Ectodermal cell (in vitro differentiated cells): Measurements from ENCODE around the gene SLC66A2.
"Not testable (repeated sequence)": the region's sequence is repeated elsewhere in the genome, so short reads cannot be mapped to it uniquely, and the experiment has no call there.

ENCODE experiments used
- H3K27ac ChIP-seq: 2 replicates; pipeline ENCODE4 v1.7.0; 2013; ENCODE audit warnings: mild to moderate bottlenecking, low read depth, low read length; ENCODE audit not compliant: insufficient read depth, poor library complexity, severe bottlenecking
- H3K27me3 ChIP-seq: 2 replicates; pipeline ENCODE4 v1.7.0; 2013; ENCODE audit warnings: mild to moderate bottlenecking, low read length; ENCODE audit not compliant: insufficient read depth, control insufficient read depth, poor library complexity, severe bottlenecking
- H3K36me3 ChIP-seq: one replicate; pipeline ENCODE4 v1.7.0; 2013; ENCODE audit warnings: low read length; ENCODE audit not compliant: control insufficient read depth, insufficient read depth
- H3K4me1 ChIP-seq: one replicate; pipeline ENCODE4 v1.7.0; 2013; ENCODE audit warnings: low read length; ENCODE audit not compliant: control insufficient read depth, insufficient read depth
- H3K4me3 ChIP-seq: 2 replicates; pipeline ENCODE4 v1.7.0; 2013; ENCODE audit warnings: low read depth, low read length, control low read depth; ENCODE audit not compliant: insufficient read depth
- H3K9me3 ChIP-seq: 2 replicates; pipeline ENCODE4 v1.7.0; 2013; ENCODE audit warnings: mild to moderate bottlenecking, low read length, moderate library complexity; ENCODE audit not compliant: control insufficient read depth
- WGBS, 2 experiments: methylation state at CpG; one replicate each; pipeline ENCODE4 v1.1.7; 2013; ENCODE audit warnings: missing lambda C conversion rate in 2 of 2; 5-methylcytosine and 5-hydroxymethylcytosine counted together

SLC66A2 gene

DNA sequence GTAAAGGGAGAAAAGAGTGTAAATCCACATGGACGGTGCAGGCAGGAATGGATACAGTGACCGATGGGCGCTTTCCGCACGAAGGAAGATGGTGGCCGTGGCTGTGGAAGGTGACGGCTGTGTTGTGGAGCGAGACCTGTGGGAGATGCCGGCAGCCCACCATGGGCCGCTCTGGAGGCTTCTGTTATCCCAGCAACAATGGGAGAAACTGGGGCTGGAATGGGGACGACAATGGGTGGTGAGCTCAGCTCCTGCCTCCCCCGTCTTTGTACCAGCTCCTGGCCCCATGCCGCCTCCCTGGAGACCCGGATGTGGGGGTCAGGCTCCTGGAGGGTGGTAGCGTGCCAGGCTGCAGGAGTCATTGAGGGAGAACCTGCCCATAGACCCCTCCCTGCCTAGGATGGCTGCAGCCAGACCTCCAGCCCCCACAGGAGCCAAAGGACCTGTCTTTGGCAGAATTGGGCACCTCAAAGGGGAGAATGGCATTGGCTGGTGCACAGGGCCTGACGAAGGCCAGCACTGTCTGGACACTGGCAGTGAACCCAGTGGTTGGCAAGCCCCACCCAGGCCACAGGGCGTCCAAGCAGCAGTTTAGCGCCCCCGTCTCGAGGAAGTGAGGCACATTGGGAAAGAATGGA, 72.6 kb downstream of the SLC66A2 start:
- Histone ChIP-seq H3K9me3 (no peaks in the 10 kb centered on the region), H3K4me1 (no peaks in the 10 kb centered on the region), H3K36me3 (no peaks in the 10 kb centered on the region), H3K27me3 (no peaks in the 10 kb centered on the region), H3K4me3 (no peak overlapping the region), H3K27ac (no peak overlapping the region)
- WGBS, 2 experiments: 87 to 88% methylated on average over 20 of the region's 20 CpGs

DNA sequence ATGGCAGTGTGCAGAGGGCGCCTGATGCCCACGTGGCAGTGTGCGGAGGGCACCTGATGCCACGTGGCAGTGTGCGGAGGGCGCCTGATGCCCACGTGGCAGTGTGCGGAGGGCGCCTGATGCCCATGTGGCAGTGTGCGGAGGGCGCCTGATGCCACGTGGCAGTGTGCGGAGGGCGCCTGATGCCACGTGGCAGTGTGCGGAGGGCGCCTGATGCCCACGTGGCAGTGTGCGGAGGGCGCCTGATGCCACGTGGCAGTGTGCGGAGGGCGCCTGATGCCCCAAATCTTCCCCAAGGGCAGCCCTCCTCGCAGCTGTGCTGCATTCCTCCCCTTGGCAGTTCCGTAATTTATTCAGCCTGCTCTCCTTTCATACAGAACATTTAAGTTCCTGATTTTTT, 73.2 kb downstream of the SLC66A2 start:
- H3K27me3 ChIP-seq, H3K27ac ChIP-seq, H3K4me1 ChIP-seq, H3K36me3 ChIP-seq, H3K4me3 ChIP-seq, H3K9me3 ChIP-seq: not testable (repeated sequence)
- 95 to 97% methylated on average over 25 of the region's 25 CpGs for WGBS, 2 experiments

DNA sequence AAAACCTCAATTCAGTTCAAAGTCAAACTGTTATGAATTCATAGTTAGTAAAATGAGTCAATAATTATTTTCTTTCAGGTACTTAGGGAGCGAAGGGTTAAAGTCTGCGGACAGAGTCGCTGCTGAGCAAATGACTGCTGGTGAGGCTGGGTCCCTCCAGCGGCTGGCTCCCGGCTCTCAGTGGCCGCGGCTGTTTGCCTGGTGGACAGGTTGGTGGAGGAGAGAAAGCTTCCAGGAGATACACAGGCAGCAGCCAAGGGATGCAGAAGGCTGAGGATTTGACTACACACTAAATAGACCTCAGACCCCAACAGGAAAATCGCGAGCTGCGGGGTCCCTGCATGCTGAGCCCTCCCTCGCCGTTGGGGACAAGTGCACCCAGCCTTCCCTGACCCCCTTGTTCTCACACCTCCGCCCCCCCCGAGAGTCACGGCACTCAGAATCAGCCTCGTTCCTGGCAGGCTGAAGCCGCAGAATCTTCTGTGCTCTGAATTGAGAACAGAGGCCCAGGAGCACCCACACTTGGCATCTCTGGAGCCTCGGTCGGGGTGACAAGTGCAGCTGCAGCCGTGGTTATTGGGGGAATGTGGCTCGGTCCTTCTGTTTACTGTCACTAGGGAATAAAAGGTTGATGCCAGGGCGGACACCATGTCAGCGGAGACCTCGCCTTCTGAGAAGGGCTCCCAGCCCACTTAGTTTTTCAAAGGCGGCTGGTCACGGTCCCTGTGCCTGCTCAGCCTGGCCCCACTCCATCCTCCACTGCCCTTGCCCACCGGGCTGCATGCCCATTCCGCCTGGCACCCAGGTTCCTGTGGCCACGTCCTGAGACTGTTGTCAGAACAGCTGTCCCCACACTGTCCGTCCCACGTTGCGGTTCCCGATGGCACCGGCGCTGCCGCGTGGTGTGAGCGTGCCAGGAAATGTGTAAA, 74.0 kb downstream of the SLC66A2 start:
- no peaks in the 10 kb centered on the region for H3K4me1 ChIP-seq
- H3K36me3 ChIP-seq: no peaks in the 10 kb centered on the region
- WGBS, 2 experiments: 71 to 75% methylated on average over 38 of the region's 38 CpGs
- no peaks in the 10 kb centered on the region for H3K27me3 ChIP-seq
- H3K27ac ChIP-seq: no peak overlapping the region
- H3K4me3 ChIP-seq: no peak overlapping the region
- H3K9me3 ChIP-seq: no peaks in the 10 kb centered on the region

DNA sequence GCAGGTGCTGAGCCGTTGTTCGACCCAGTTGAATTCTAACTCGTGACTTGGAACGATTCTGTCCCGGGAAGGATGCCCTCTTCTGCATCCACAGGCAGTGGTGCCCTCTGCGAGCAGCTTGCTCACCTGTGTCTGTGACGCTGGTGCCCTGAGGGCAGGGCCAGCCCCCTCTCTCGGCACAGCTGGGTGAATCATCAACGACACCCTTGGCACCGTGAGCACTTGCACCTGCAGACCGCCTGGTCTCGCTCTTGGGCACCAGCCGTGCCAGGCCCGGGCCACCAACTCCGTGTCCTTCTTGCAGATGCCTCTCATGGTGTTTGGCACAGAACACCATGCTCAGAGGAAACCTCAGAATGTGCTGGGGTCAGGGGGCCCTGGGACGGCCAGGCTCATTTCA, 75.0 kb downstream of the SLC66A2 start:
- Histone ChIP-seq H3K27me3 (no peaks in the 10 kb centered on the region), H3K9me3 (no peaks in the 10 kb centered on the region)
- 91 to 94% methylated on average over 16 of the region's 16 CpGs for WGBS, 2 experiments

DNA sequence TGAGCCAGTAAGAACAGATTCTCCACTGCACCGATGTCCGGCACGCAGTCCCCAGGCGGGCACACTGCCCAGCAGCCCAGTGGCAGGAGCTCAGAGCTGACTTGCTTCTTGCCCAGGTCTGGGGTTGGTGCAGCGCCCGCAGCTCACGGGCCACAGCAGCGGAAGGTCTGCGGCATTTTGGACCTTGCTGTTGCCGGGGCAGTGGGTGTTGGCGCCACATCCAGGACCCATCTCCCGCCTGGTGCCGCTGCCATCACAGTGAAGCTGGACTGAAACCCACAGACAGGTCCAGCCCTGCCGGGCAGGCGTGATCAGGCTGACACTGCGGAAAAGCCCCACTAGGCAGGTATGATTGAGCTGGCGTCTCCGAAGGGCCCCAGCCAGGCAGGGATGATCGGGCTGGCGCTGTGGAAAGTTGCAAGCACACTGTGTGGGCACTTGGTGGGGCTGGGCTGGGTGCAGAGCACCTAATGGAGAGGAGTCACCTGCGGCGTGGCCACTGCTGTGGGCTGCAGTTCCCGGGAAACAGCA, 75.5 kb downstream of the SLC66A2 start:
- no peak overlapping the region for H3K27ac ChIP-seq
- no peak overlapping the region for H3K4me3 ChIP-seq
- 82 to 84% methylated on average over 23 of the region's 23 CpGs for WGBS, 2 experiments
- no peaks in the 10 kb centered on the region for H3K36me3 ChIP-seq
- no peaks in the 10 kb centered on the region for H3K4me1 ChIP-seq
- no peaks in the 10 kb centered on the region for H3K9me3 ChIP-seq
- H3K27me3 ChIP-seq: no peaks in the 10 kb centered on the region

More for the DNA sequence above, 75.0 kb downstream of the SLC66A2 start:
- Histone ChIP-seq H3K36me3 (no peaks in the 10 kb centered on the region), H3K27ac (no peak overlapping the region), H3K4me1 (no peaks in the 10 kb centered on the region), H3K4me3 (no peak overlapping the region)

DNA sequence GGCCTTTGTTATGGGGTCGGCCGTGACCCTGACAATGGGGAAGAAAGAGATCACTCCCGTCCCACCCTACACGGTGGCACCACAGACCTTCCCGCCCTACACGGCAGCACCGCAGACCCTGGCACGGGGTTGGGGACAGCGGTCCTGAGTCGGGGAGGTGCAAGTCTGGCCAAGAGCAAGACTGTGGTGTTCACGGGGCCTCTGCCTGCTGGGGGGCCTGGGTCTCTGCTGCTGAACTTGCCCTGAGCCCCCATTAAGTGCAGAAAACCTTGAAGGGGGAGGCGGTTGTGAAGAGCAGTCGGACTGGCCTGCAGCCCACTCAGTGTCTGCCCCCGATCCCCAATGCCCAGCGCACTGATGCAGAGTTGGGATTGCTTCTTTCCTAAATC, 75.9 kb downstream of the SLC66A2 start:
- WGBS, 2 experiments: 91% methylated on average over 15 of the region's 15 CpGs
- H3K27me3 ChIP-seq: no peaks in the 10 kb centered on the region

DNA sequence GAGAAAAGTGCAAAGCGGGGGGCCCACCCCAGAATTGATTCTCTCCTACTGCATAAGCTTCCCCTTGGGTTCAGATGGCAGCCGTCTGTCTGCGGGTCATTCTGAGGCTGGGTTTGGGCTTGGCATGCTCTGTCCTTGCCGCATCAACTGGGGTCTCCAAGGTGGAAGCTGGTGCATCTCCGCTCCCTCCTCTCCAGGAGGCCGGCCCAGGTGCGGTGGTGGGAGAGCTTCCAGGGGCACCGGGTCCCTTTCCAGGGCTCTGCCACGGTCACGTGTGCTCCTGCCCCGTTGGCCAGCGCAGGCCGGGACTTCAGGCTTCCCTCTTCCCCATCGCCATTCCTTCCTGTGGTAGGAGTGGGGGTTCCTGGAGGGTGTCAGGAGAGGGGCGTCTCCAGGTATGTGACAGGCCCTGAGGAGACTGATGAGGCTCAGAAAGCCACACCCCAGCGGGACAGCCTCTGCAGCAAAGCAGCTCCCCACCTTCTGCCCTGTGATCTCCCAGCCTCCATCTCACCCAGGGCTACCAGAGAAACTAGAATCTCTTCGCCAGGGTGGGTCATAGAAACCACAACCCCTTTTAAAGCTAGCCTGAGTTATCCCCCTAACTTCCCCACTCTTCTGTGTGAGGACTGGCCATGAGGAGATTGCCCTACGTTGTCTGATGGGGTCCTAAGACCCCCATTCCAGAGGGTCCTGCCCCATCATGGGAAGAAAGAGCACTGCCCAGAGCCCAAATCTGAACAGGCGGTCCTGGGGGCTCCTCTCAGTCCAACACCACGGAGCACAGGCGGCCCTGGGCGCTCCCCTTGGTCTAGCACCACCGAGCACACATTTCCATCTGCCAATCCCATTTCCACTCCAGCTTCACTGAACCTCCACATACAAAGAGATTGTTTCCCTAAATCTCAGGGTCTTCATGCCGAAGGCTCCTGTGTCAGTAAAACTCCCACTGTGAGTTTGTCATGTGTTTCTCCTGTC, 76.6 kb downstream of the SLC66A2 start:
- no peak overlapping the region for H3K4me3 ChIP-seq
- no peaks in the 10 kb centered on the region for H3K9me3 ChIP-seq
- no peaks in the 10 kb centered on the region for H3K27me3 ChIP-seq
- H3K27ac ChIP-seq: no peak overlapping the region
- no peaks in the 10 kb centered on the region for H3K4me1 ChIP-seq
- WGBS, 2 experiments: 88% methylated on average over 24 of the region's 24 CpGs
- H3K36me3 ChIP-seq: no peaks in the 10 kb centered on the region

More for the DNA sequence above, 75.9 kb downstream of the SLC66A2 start:
- H3K36me3 ChIP-seq: no peaks in the 10 kb centered on the region
- H3K27ac ChIP-seq: no peak overlapping the region
- no peaks in the 10 kb centered on the region for H3K4me1 ChIP-seq
- H3K4me3 ChIP-seq: no peak overlapping the region
- no peaks in the 10 kb centered on the region for H3K9me3 ChIP-seq

DNA sequence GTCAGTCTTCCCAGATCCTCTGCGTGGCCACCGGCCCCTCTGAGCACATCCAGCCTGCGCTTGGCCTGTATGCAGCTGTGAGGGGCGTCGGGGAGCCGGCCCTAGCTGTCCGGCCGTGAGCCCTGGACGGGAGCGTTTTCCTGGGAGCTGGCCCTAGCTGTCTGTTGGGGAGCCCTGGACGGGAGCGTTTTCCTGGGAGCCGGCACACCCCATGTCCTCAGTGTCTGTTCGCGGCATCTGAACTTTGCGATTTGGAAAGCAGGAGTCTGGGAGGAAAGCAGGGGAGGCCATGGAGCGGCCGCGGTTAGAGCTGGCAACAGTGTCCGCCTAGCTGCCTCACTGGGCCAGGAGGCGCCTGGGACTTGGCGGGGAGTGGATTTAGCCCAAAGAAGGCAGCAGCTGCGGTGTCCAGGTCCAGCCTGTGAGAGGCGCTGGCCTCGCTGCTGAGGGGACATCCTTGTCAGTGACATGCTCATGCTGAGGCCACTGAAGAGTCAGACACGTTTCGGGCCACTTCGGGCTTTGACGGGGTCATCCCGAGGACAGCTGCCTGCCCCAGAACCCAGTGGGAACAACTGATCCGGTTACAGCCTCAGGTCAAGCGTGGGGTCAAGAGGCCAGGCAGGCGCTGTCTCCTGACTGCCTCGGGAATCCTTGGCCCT, 77.9 kb downstream of the SLC66A2 start:
- H3K27me3 ChIP-seq: no peaks in the 10 kb centered on the region
- WGBS, 2 experiments: 78 to 79% methylated on average over 34 of the region's 34 CpGs
- no peaks in the 10 kb centered on the region for H3K36me3 ChIP-seq
- H3K4me3 ChIP-seq: no peak overlapping the region
- no peak overlapping the region for H3K27ac ChIP-seq
- H3K4me1 ChIP-seq: no peaks in the 10 kb centered on the region
- H3K9me3 ChIP-seq: no peaks in the 10 kb centered on the region

DNA sequence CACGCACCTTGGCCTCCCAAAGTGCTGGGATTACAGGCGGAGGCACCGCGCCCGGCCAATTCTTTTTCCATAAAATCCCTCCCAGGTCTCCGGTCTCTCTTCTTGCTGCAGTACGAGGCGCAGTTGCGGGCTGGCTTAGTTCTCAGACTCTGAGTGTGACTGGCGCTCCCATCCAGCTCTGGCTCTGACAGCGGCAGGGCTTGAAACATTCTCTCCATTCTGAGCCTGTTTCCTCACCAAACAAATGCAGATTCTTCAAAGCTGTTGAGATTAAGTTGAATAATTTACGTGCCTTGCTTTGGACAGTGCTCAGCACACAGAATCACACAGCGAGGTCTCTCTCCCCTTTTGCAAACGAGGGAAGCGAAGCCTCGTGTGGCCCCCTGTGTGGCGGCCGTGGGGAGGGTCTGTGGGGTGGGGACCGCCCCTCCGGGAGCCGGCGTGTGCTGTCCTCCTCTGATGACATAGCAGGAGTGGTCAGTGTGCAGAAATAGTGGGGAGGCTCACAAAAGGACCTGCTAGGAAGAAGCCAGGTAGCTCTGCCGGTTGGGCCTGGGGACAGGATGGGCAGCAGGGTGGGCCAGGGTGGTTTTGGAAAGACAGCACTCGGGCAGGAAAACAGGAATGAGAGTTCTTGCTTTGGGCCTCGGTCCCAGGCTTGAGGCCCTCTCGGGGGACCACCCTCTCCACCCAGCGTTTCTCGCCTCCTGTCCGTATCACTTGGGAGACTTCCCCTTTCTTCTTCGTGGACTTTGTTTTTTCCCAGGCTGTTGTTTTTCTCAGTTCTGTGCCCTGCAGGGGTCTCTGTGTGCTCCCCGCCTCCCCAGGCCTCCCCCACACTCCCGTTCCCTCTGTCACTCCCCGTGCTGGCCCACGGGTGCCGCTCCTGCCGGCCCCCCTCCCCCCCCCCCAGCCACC, 78.7 kb downstream of the SLC66A2 start:
- Histone ChIP-seq H3K4me1 (no peaks in the 10 kb centered on the region), H3K36me3 (no peaks in the 10 kb centered on the region), H3K27me3 (no peaks in the 10 kb centered on the region), H3K27ac (no peak overlapping the region), H3K4me3 (no peak overlapping the region), H3K9me3 (no peaks in the 10 kb centered on the region)
- 67 to 69% methylated on average over 31 of the region's 36 CpGs for WGBS, 2 experiments
